Natural killer cell (primary cell): Measurements from ENCODE around the gene C1orf185. TPM values are rescaled to one million over a fixed set of nuclear protein-coding genes. Genes with fewer than 3 reads are reported as not detected.
"Not testable (repeated sequence)": the region's sequence is repeated elsewhere in the genome, so short reads cannot be mapped to it uniquely, and the experiment has no call there.

ENCODE experiments used
- ATAC-seq, 3 donors: fragments of 150-1000 bp in 2 of 3; fragments of 200-7000 bp in 1 of 3; cut with Tn5 transposase; 1 replicate in 1 of 3; 2 replicates in 2 of 3; pipeline ENCODE4 v1.10.0; 2021; ENCODE audit warnings: mild to moderate bottlenecking in 2 of 3, moderate library complexity in 2 of 3
- DNase-seq, 2 donors: peaks; one replicate each; pipeline versions ENCODE4 v3.0.0 to v3.0.0-alpha.2; 2013 to 2021; ENCODE audit warnings: mixed read lengths in 1 of 2
- H3K27ac ChIP-seq: one replicate; pipeline ENCODE4 v1.5.1; 2013; ENCODE audit warnings: mild to moderate bottlenecking, low read length
- H3K27me3 ChIP-seq: one replicate; pipeline ENCODE4 v1.6.1; 2013; ENCODE audit warnings: low read length; ENCODE audit not compliant: control insufficient read depth, insufficient read depth
- H3K36me3 ChIP-seq: one replicate; pipeline ENCODE4 v1.6.1; 2013; ENCODE audit warnings: low read length; ENCODE audit not compliant: control insufficient read depth, insufficient read depth
- H3K4me1 ChIP-seq: one replicate; pipeline ENCODE4 v1.6.1; 2013; ENCODE audit warnings: low read length; ENCODE audit not compliant: control insufficient read depth, insufficient read depth
- H3K4me3 ChIP-seq: one replicate; pipeline ENCODE4 v1.5.1; 2013; ENCODE audit warnings: low read length
- H3K9me3 ChIP-seq: one replicate; pipeline ENCODE4 v1.6.1; 2013; ENCODE audit warnings: low read length; ENCODE audit not compliant: control insufficient read depth, insufficient read depth
- H3K27ac Mint-ChIP-seq, 2 donors: one replicate each; pipeline ENCODE4 v1.8.0; 2022; ENCODE audit warnings: mild to moderate bottlenecking in 2 of 2, mixed read lengths in 2 of 2, moderate library complexity in 1 of 2
- H3K27me3 Mint-ChIP-seq, 2 donors: one replicate each; pipeline ENCODE4 v1.8.0; 2022; ENCODE audit warnings: low read depth in 2 of 2, mixed read lengths in 2 of 2
- H3K36me3 Mint-ChIP-seq: one replicate; pipeline ENCODE4 v1.8.0; 2022; ENCODE audit warnings: mixed read lengths
- H3K4me1 Mint-ChIP-seq, 2 donors: one replicate each; pipeline ENCODE4 v1.8.0; 2022; ENCODE audit warnings: mixed read lengths in 2 of 2
- H3K4me3 Mint-ChIP-seq: one replicate; pipeline ENCODE4 v1.8.0; 2022; ENCODE audit warnings: mild to moderate bottlenecking, moderate library complexity, mixed read lengths
- H3K9me3 Mint-ChIP-seq, 2 donors: one replicate each; pipeline ENCODE4 v1.8.0; 2022; ENCODE audit warnings: mixed read lengths in 2 of 2
- CTCF ChIP-seq: fragments of 200-600 bp; IDR thresholded peaks from one replicate; pipeline ENCODE4 v1.8.0; 2022; ENCODE audit warnings: antibody characterized with exemption
- WGBS: methylation state at CpG from one replicate; pipeline ENCODE4 v1.1.7; 2013; ENCODE audit warnings: missing lambda C conversion rate; ENCODE audit not compliant: insufficient coverage; 5-methylcytosine and 5-hydroxymethylcytosine counted together
- intact Hi-C: fragments of 100-400 bp; cut with micrococcal nuclease; formaldehyde crosslinking; loops from one replicate; pipeline ENCODE4 v1.14.2; 2022
- total RNA-seq, 4 donors: library from RNA; stranded (reverse); fragments of 120-200 nt in 1 of 4; gene quantifications; one replicate each; pipeline versions ENCODE4 v1.2.3 to v1.2.4, GENCODE V29; 2013 to 2022

The C1orf185 gene
- total RNA-seq, 3 donors from 2014 or later (not counting 1 experiment from before 2014, with no cell fraction given): not detected

GRCh38 chr1:51133045-51133444 lies 31.0 kb downstream of the C1orf185 start:
- H3K4me1 ChIP-seq: no peaks in the 10 kb centered on the region
- H3K27me3 ChIP-seq: no peaks in the 10 kb centered on the region
- WGBS: 87% methylated on average over 2 of the region's 2 CpGs
- Mint-ChIP-seq H3K27me3 (peaks cover 28 to 31% of the 10 kb centered on the region in 2 donors), H3K27ac (no peak overlapping the region), H3K4me3 (no peak overlapping the region), H3K36me3 (peaks cover 18% of the 10 kb centered on the region), H3K9me3 (peaks cover 8 to 11% of the 10 kb centered on the region in 2 donors), H3K4me1 (no peaks in the 10 kb centered on the region)
- H3K4me3 ChIP-seq: no peak overlapping the region
- ATAC-seq: no peak
- intact Hi-C loops: no loop called here
- no peaks in the 10 kb centered on the region for H3K9me3 ChIP-seq
- DNase-seq: no peak
- no peak overlapping the region for H3K27ac ChIP-seq
- no peaks in the 10 kb centered on the region for H3K36me3 ChIP-seq
- no peak for TF ChIP-seq CTCF

GRCh38 chr1:51137696-51138095 lies 35.7 kb downstream of the C1orf185 start:
- H3K27ac Mint-ChIP-seq, H3K36me3 ChIP-seq, DNase-seq, H3K4me1 Mint-ChIP-seq, H3K4me3 ChIP-seq, H3K27ac ChIP-seq, H3K9me3 ChIP-seq, H3K4me3 Mint-ChIP-seq, H3K4me1 ChIP-seq, ATAC-seq, H3K36me3 Mint-ChIP-seq, intact Hi-C loops, H3K9me3 Mint-ChIP-seq, H3K27me3 ChIP-seq: not testable (repeated sequence)
- WGBS: 56% methylated on average over 2 of the region's 2 CpGs
- H3K27me3 Mint-ChIP-seq: peaks cover 27 to 31% of the 10 kb centered on the region in 2 donors

- Mint-ChIP-seq H3K36me3 (no peaks in the 10 kb centered on the region), H3K27me3 (peaks cover 17 to 32% of the 10 kb centered on the region in 2 donors), H3K4me3 (no peak overlapping the region), H3K4me1 (no peaks in the 10 kb centered on the region), H3K27ac (no peak overlapping the region), H3K9me3 (no peaks in the 10 kb centered on the region)
- no peaks in the 10 kb centered on the region for H3K36me3 ChIP-seq
- WGBS: 72% methylated on average over 2 of the region's 2 CpGs
- no peaks in the 10 kb centered on the region for H3K27me3 ChIP-seq
- no peak for ATAC-seq
- H3K9me3 ChIP-seq: no peaks in the 10 kb centered on the region
- intact Hi-C loops: no loop called here
- no peak for DNase-seq
- H3K4me1 ChIP-seq: no peaks in the 10 kb centered on the region
- H3K27ac ChIP-seq: no peak overlapping the region
- H3K4me3 ChIP-seq: no peak overlapping the region
- TF ChIP-seq CTCF: no peak
Measured at GRCh38 chr1:51139474-51139873, 37.4 kb downstream of the C1orf185 start.

GRCh38 chr1:51147394-51147793 lies 45.4 kb downstream of the C1orf185 start:
- peaks cover 5 to 24% of the 10 kb centered on the region in 2 donors for H3K27me3 Mint-ChIP-seq
- WGBS: 92% methylated on average over 2 of the region's 2 CpGs
- intact Hi-C loops: no loop called here
- H3K36me3 Mint-ChIP-seq: no peaks in the 10 kb centered on the region
- no peak for DNase-seq
- H3K4me1 Mint-ChIP-seq: no peaks in the 10 kb centered on the region
- no peaks in the 10 kb centered on the region for H3K36me3 ChIP-seq
- no peaks in the 10 kb centered on the region for H3K4me1 ChIP-seq
- no peak overlapping the region for H3K4me3 Mint-ChIP-seq
- no peak for ATAC-seq
- no peaks in the 10 kb centered on the region for H3K9me3 Mint-ChIP-seq
- no peak overlapping the region for H3K4me3 ChIP-seq
- H3K27ac ChIP-seq: no peak overlapping the region
- peaks cover 4% of the 10 kb centered on the region for H3K27me3 ChIP-seq
- no peaks in the 10 kb centered on the region for H3K9me3 ChIP-seq
- no peak overlapping the region for H3K27ac Mint-ChIP-seq
- TF ChIP-seq CTCF: no peak
